K562 (cell line): ENCODE data around the gene RNF26. TPM values are rescaled to one million over a fixed set of nuclear protein-coding genes. Genes with fewer than 3 reads are reported as not detected.

Experiments used
- ATF6 ChIP-seq: sonication (generic); formaldehyde crosslinking; IDR thresholded peaks from 2 replicates; pipeline ENCODE4 v1.4.0; 2020; ENCODE audit warnings: mild to moderate bottlenecking, missing genetic modification reagents
- BDP1 ChIP-seq: IDR thresholded peaks from 3 replicates; pipeline ENCODE4 v1.6.1; 2011; ENCODE audit not compliant: insufficient read length, insufficient read depth
- CAMTA2 ChIP-seq: fragments of 250-450 bp; sonication (Bioruptor Pico); conservative IDR thresholded peaks from 2 replicates; pipeline ENCODE4 v1.5.1; 2022
- CBX3 ChIP-seq, 2 experiments: IDR thresholded peaks; 1 replicate in 1 of 2; 2 replicates in 1 of 2; pipeline ENCODE4 v1.6.1; 2012; ENCODE audit warnings: inconsistent platforms in 2 of 2, low read length in 2 of 2, borderline replicate concordance in 1 of 2, control low read depth in 1 of 2
- EP300 ChIP-seq: IDR thresholded peaks from 2 replicates; pipeline ENCODE4 v1.6.1; 2012; ENCODE audit warnings: low read length, improper control_type of control experiment
- ETS2 ChIP-seq: IDR thresholded peaks from 2 replicates; pipeline ENCODE4 v1.6.1; 2016; ENCODE audit warnings: borderline replicate concordance, missing genetic modification characterization, mild to moderate bottlenecking, moderate library complexity, missing compliant biosample characterization; ENCODE audit not compliant: poor library complexity, severe bottlenecking
- EWSR1 ChIP-seq: fragments of 450-650 bp; IDR thresholded peaks from 2 replicates; pipeline ENCODE4 v1.6.1; 2018; ENCODE audit warnings: borderline replicate concordance, mild to moderate bottlenecking, low read depth, moderate library complexity; ENCODE audit not compliant: partially characterized antibody
- ILK ChIP-seq: fragments of 450-650 bp; IDR thresholded peaks from 2 replicates; pipeline ENCODE4 v1.6.1; 2016; ENCODE audit warnings: missing genetic modification characterization, low read depth, mild to moderate bottlenecking, missing compliant biosample characterization, moderate library complexity, borderline replicate concordance
- MAFK ChIP-seq: IDR thresholded peaks from 2 replicates; pipeline ENCODE4 v1.6.1; 2011; ENCODE audit warnings: low read length, improper control_type of control experiment
- MYBL2 ChIP-seq, 2 experiments: fragments of 450-650 bp in 1 of 2; sonication (generic) in 1 of 2; formaldehyde crosslinking in 1 of 2; IDR thresholded peaks; 2 replicates each; pipeline versions ENCODE4 v1.6.1 to v1.8.1; 2017 to 2022; ENCODE audit warnings: borderline replicate concordance in 1 of 2, inconsistent platforms in 1 of 2, low read depth in 1 of 2, mild to moderate bottlenecking in 1 of 2, missing genetic modification reagents in 1 of 2, moderate library complexity in 1 of 2
- NCOA1 ChIP-seq: fragments of 450-650 bp; IDR thresholded peaks from 2 replicates; pipeline ENCODE4 v1.6.1; 2016; ENCODE audit warnings: low read depth
- PHF20 ChIP-seq: fragments of 450-650 bp; IDR thresholded peaks from 2 replicates; pipeline ENCODE4 v1.6.1; 2018; ENCODE audit not compliant: partially characterized antibody
- PRDM10 ChIP-seq: fragments of 450-650 bp; IDR thresholded peaks from 2 replicates; pipeline ENCODE4 v1.6.1; 2018; ENCODE audit not compliant: partially characterized antibody
- RAD21 ChIP-seq, 2 experiments: fragments of 250-450 bp in 1 of 2; fragments of 450-650 bp in 1 of 2; sonication (Bioruptor Pico) in 1 of 2; formaldehyde crosslinking in 1 of 2; IDR thresholded peaks in 1 of 2; conservative IDR thresholded peaks in 1 of 2; 2 replicates each; pipeline versions ENCODE4 v1.4.0 to v1.8.0; 2020 to 2022; ENCODE audit warnings: mild to moderate bottlenecking in 2 of 2, moderate library complexity in 1 of 2
- SRSF1 ChIP-seq: fragments of 200-400 bp; formaldehyde crosslinking; IDR thresholded peaks from 2 replicates; pipeline ENCODE4 v1.6.1; 2017; ENCODE audit warnings: mild to moderate bottlenecking, low read depth, low read length, moderate library complexity
- TCF7 ChIP-seq: sonication (generic); IDR thresholded peaks from 2 replicates; pipeline ENCODE4 v1.6.1; 2016; ENCODE audit warnings: antibody characterized with exemption, borderline replicate concordance
- TRIM24 ChIP-seq, 2 experiments: fragments of 450-650 bp; IDR thresholded peaks; 2 replicates each; pipeline ENCODE4 v1.6.1; 2016
- XRCC3 ChIP-seq: fragments of 450-650 bp; IDR thresholded peaks from 2 replicates; pipeline ENCODE4 v1.6.1; 2017; ENCODE audit warnings: mild to moderate bottlenecking, moderate library complexity
- ZNF140 ChIP-seq: fragments of 250-450 bp; sonication (Bioruptor Pico); IDR thresholded peaks from 2 replicates; pipeline ENCODE4 v1.8.0; 2021; ENCODE audit warnings: moderate library complexity, mild to moderate bottlenecking, inconsistent platforms
- ZNF584 ChIP-seq: fragments of 200-800 bp; sonication (Bioruptor generic); IDR thresholded peaks from 2 replicates; pipeline ENCODE4 v1.6.1; 2016; ENCODE audit warnings: low read depth, mild to moderate bottlenecking, missing genetic modification characterization, missing compliant biosample characterization
- ZNF75A ChIP-seq: fragments of 450-650 bp; formaldehyde crosslinking; IDR thresholded peaks from 2 replicates; pipeline ENCODE4 v1.4.0; 2020; ENCODE audit warnings: mild to moderate bottlenecking
- ZNF76 ChIP-seq: fragments of 250-450 bp; sonication (Bioruptor Pico); IDR thresholded peaks from 2 replicates; pipeline ENCODE4 v1.4.0; 2020; ENCODE audit warnings: mild to moderate bottlenecking, moderate library complexity, borderline replicate concordance
- ZNF77 ChIP-seq: fragments of 250-450 bp; sonication (Bioruptor Pico); IDR thresholded peaks from 2 replicates; pipeline ENCODE4 v1.5.0; 2020
- ZZZ3 ChIP-seq: fragments of 450-650 bp; IDR thresholded peaks from 2 replicates; pipeline ENCODE4 v1.6.1; 2016; ENCODE audit warnings: antibody characterized with exemption, mild to moderate bottlenecking, moderate library complexity
- polyA plus RNA-seq, 8 experiments: library from polyadenylated mRNA; depleted of rRNA in 4 of 8; stranded (reverse) in 5 of 8; unstranded in 3 of 8; fragments of >200 nt; fragmentation: Nextera tagmentation in 2 of 8; fragmentation: Illumina TruSeq in 1 of 8; extraction: Ambion mirVana in 2 of 8; extraction: Trizol in 1 of 8; gene quantifications; 2 replicates each; pipeline versions ENCODE4 v1.2.1 to v1.2.3, GENCODE V29; 2011 to 2014; ENCODE audit warnings: inconsistent platforms in 1 of 8, missing spikeins in 1 of 8
- total RNA-seq, 7 experiments: library from RNA; depleted of rRNA in 6 of 7; stranded (reverse); fragments of >200 nt in 6 of 7; fragmentation: Illumina TruSeq in 2 of 7; extraction: Trizol in 2 of 7; gene quantifications; 2 replicates each; pipeline versions ENCODE4 v1.2.1 to v1.2.3, GENCODE V29; 2011 to 2021; ENCODE audit warnings: low replicate concordance in 1 of 7

RNF26 gene
- total and polyA plus RNA-seq, 9 of the 15 experiments (the other 6 are each of a cell fraction or from before 2014, with no cell fraction given) = 5.3 to 53.6 (median 12.7) TPM

GRCh38 chr11:119339589-119340334, 5.4 kb downstream of the RNF26 start (continued):
- TF ChIP-seq PHF20 (peak; percentile 49), CBX3 (IDR thresholded peaks at IDR 0.05; ENCODE audit: borderline replicate concordance in 1 of 2, low read length in 2 of 2) (no peak), RAD21 (CRISPR knock-in tag; conservative IDR thresholded peaks at IDR 0.05 in 1 of 2, IDR thresholded peaks at IDR 0.05 in 1 of 2) (peak; percentile 50 to 69), TCF7 (no peak), TRIM24 (IDR thresholded peaks at IDR 0.05) (peak in 1 of 2 experiments; percentile 44; a peak in 1 of 4 replicates), ZNF140 (CRISPR knock-in tag) (no peak), XRCC3 (no peak), ETS2 (tag) (no peak), PRDM10 (no peak), EWSR1 (no peak), MAFK (no peak), ILK (tag) (no peak), SRSF1 (no peak), CAMTA2 (CRISPR knock-in tag) (no peak), ZNF75A (CRISPR knock-in tag) (no peak), ZZZ3 (no peak), EP300 (no peak), ATF6 (CRISPR knock-in tag) (no peak), BDP1 (no peak), ZNF76 (CRISPR knock-in tag) (no peak), ZNF584 (no peak), ZNF77 (no peak), NCOA1 (no peak), MYBL2 (IDR thresholded peaks at IDR 0.05; ENCODE audit: low read depth) (no peak), MYBL2 (CRISPR knock-in tag; IDR thresholded peaks at IDR 0.05; ENCODE audit: borderline replicate concordance) (no peak)
